K562 (cell line): ENCODE results near the gene ABLIM1.

Source experiments
- ATF7 ChIP-seq: fragments of 450-650 bp; IDR thresholded peaks from 2 replicates; pipeline ENCODE4 v1.7.1; 2014; ENCODE audit warnings: mild to moderate bottlenecking, moderate library complexity
- CTCF ChIP-seq, 3 experiments: IDR thresholded peaks in 2 of 3; conservative IDR thresholded peaks in 1 of 3; 2 replicates each; pipeline ENCODE4 v1.5.1; 2011 to 2012; ENCODE audit warnings: low read length in 3 of 3, mild to moderate bottlenecking in 3 of 3, control low read depth in 2 of 3, improper control_type of control experiment in 1 of 3, inconsistent platforms in 1 of 3, low read depth in 1 of 3, mixed read lengths in 1 of 3, moderate library complexity in 1 of 3; ENCODE audit not compliant: insufficient read depth in 2 of 3
- GABPA ChIP-seq: fragments of 200-800 bp; sonication (Bioruptor generic); conservative IDR thresholded peaks from 2 replicates; pipeline ENCODE4 v1.6.1; 2016; ENCODE audit warnings: low read depth, missing genetic modification characterization, missing compliant biosample characterization
- JUN ChIP-seq, 2 experiments: sonication (generic) in 1 of 2; formaldehyde crosslinking in 1 of 2; IDR thresholded peaks; 2 replicates each; pipeline versions ENCODE4 v1.6.1 to v1.8.0; 2012 to 2022; ENCODE audit warnings: borderline replicate concordance in 2 of 2, mild to moderate bottlenecking in 2 of 2, improper control_type of control experiment in 1 of 2, low read depth in 1 of 2, low read length in 1 of 2, missing genetic modification reagents in 1 of 2
- NCOA6 ChIP-seq: fragments of 450-650 bp; IDR thresholded peaks from 2 replicates; pipeline ENCODE4 v1.6.1; 2017; ENCODE audit warnings: mild to moderate bottlenecking
- POLR2A ChIP-seq: fragments of 450-650 bp; conservative IDR thresholded peaks from 2 replicates; pipeline ENCODE4 v1.6.1; 2016
- YY1 ChIP-seq, 3 experiments: IDR thresholded peaks; 2 replicates each; pipeline ENCODE4 v1.6.1; 2011; ENCODE audit warnings: low read length in 2 of 3, mild to moderate bottlenecking in 2 of 3, moderate library complexity in 2 of 3, borderline replicate concordance in 1 of 3, control low read depth in 1 of 3, low read depth in 1 of 3; ENCODE audit not compliant: insufficient read depth in 3 of 3, insufficient replicate concordance in 2 of 3, control insufficient read depth in 1 of 3, insufficient read length in 1 of 3; ENCODE audit errors: extremely low read depth in 1 of 3

GRCh38 chr10:114678336-114678735, 20.3 kb upstream of the ABLIM1 start:
- TF ChIP-seq YY1 (IDR thresholded peaks at IDR 0.05; ENCODE audit: borderline replicate concordance in 1 of 3, control insufficient read depth in 1 of 3, extremely low read depth in 1 of 3, insufficient read depth in 3 of 3, insufficient read length in 1 of 3, insufficient replicate concordance in 2 of 3, low read depth in 1 of 3, low read length in 2 of 3) (no peak), POLR2A (no peak), GABPA (tag) (no peak), NCOA6 (no peak), CTCF (IDR thresholded peaks at IDR 0.05 in 2 of 3, conservative IDR thresholded peaks at IDR 0.05 in 1 of 3; ENCODE audit: insufficient read depth in 2 of 3, low read depth in 1 of 3, low read length in 3 of 3) (no peak), JUN (IDR thresholded peaks at IDR 0.05; ENCODE audit: borderline replicate concordance, low read depth, low read length) (no peak), JUN (CRISPR knock-in tag; IDR thresholded peaks at IDR 0.05; ENCODE audit: borderline replicate concordance) (no peak), ATF7 (no peak)
